Gastrocnemius medialis (tissue), 4 donors: Measurements from ENCODE around the gene RSKR. TPM values are rescaled to one million over a fixed set of nuclear protein-coding genes. Genes with fewer than 3 reads are reported as not detected.
A peak's percentile ranks its signal among the peaks of the same experiment; 100 is the strongest.

Experiments
- ATAC-seq, 2 donors: fragments of 150-250 bp; one replicate each; pipeline ENCODE4 v1.9.1; 2016
- DNase-seq, 2 donors: peaks; one replicate each; pipeline ENCODE4 v3.0.0-alpha.2; 2019
- H3K27ac ChIP-seq, 4 donors: fragments of 200-600 bp; sonication (generic); 1 replicate in 1 of 4; 2 replicates in 3 of 4; pipeline ENCODE4 v1.5.1; 2016 to 2018; ENCODE audit warnings: mild to moderate bottlenecking in 2 of 4, moderate library complexity in 1 of 4
- H3K27me3 ChIP-seq, 3 donors: fragments of 200-600 bp; sonication (generic) in 2 of 3; 1 replicate in 1 of 3; 2 replicates in 2 of 3; pipeline versions ENCODE4 v1.5.1 to v1.6.0; 2016 to 2019; ENCODE audit warnings: mild to moderate bottlenecking in 1 of 3, moderate library complexity in 1 of 3
- H3K36me3 ChIP-seq, 2 donors: fragments of 200-600 bp; sonication (generic) in 1 of 2; one replicate each; pipeline ENCODE4 v1.5.1; 2017 to 2018
- H3K4me1 ChIP-seq, 2 donors: fragments of 200-600 bp; sonication (generic) in 1 of 2; one replicate each; pipeline ENCODE4 v1.5.1; 2016 to 2017; ENCODE audit warnings: mild to moderate bottlenecking in 2 of 2
- H3K4me3 ChIP-seq, 4 donors: fragments of 200-600 bp; sonication (generic) in 3 of 4; 1 replicate in 1 of 4; 2 replicates in 3 of 4; pipeline ENCODE4 v1.5.1; 2016 to 2019; ENCODE audit warnings: mild to moderate bottlenecking in 2 of 4
- H3K9me3 ChIP-seq, 3 donors: fragments of 200-600 bp; sonication (generic) in 2 of 3; 1 replicate in 1 of 3; 2 replicates in 2 of 3; pipeline ENCODE4 v1.5.1; 2016 to 2019
- CTCF ChIP-seq, 5 experiments: fragments of 450-650 bp in 3 of 5; fragments of 200-600 bp in 2 of 5; sonication (generic) in 2 of 5; IDR thresholded peaks in 4 of 5; conservative IDR thresholded peaks in 1 of 5; 1 replicate in 4 of 5; 2 replicates in 1 of 5; pipeline ENCODE4 v1.5.1; 2016 to 2019; ENCODE audit warnings: antibody characterized with exemption in 5 of 5, mild to moderate bottlenecking in 3 of 5, moderate library complexity in 3 of 5
- POLR2A ChIP-seq, 2 donors: fragments of 450-650 bp; IDR thresholded peaks; one replicate each; pipeline ENCODE4 v1.6.1; 2017; ENCODE audit warnings: antibody characterized with exemption in 2 of 2, mild to moderate bottlenecking in 2 of 2, moderate library complexity in 2 of 2
- in situ Hi-C, 4 donors: fragments of 200-750 bp; cut with MboI; loops; one replicate each; pipeline versions ENCODE4 v1.15.0 to v1.8.0; 2017; ENCODE audit warnings: low sequenced_read_pairs in 4 of 4
- intact Hi-C: fragments of 100-400 bp; cut with DNase I; formaldehyde crosslinking; loops from one replicate; pipeline ENCODE4 v1.15.1; 2023; ENCODE audit warnings: low total_unique reads
- total RNA-seq, 4 donors: library from RNA; depleted of rRNA; stranded (reverse); fragments of >200 nt; gene quantifications; one replicate each; pipeline versions ENCODE4 v1.1.0 to v1.2.3, GENCODE V29; 2016

RSKR gene
- total RNA-seq, 4 donors from 2014 or later: 1.8 to 10.1 (median 2.8) TPM

- Histone ChIP-seq H3K36me3 (no peaks in the 10 kb centered on the region), H3K9me3 (no peaks in the 10 kb centered on the region), H3K4me1 (peaks cover 5% of the 10 kb centered on the region in 2 donors), H3K27me3 (no peaks in the 10 kb centered on the region), H3K4me3 (peak overlapping the region in 1 of 4 donors; percentile 65), H3K27ac (no peak overlapping the region)
- ATAC-seq (no peak), DNase-seq (no peak)
- in situ Hi-C loops: no loop called here
- TF ChIP-seq CTCF (IDR thresholded peaks at IDR 0.05 in 4 of 5, conservative IDR thresholded peaks at IDR 0.05 in 1 of 5) (no peak), POLR2A (IDR thresholded peaks at IDR 0.05) (no peak)
- intact Hi-C loops: loop anchor here (2.0 kb wide), 1 partner anchor 45 kb away; the partner anchor contains the start of gene UNC119
These were observed 16.2 kb downstream of the RSKR start for GRCh38 chr17:28597606-28598383.

- H3K4me1 ChIP-seq: no peaks in the 10 kb centered on the region
- no peaks in the 10 kb centered on the region for H3K9me3 ChIP-seq
- no peak overlapping the region for H3K4me3 ChIP-seq
- H3K36me3 ChIP-seq: no peaks in the 10 kb centered on the region
- TF ChIP-seq CTCF (IDR thresholded peaks at IDR 0.05 in 4 of 5, conservative IDR thresholded peaks at IDR 0.05 in 1 of 5) (no peak), POLR2A (IDR thresholded peaks at IDR 0.05) (no peak)
- intact Hi-C loops: no loop called here
- no peaks in the 10 kb centered on the region for H3K27me3 ChIP-seq
- no peak overlapping the region for H3K27ac ChIP-seq
- in situ Hi-C loops: no loop called here
- no peak for DNase-seq
- ATAC-seq: no peak
These were observed 21.7 kb downstream of the RSKR start for GRCh38 chr17:28592260-28592659.

- no peaks in the 10 kb centered on the region for H3K9me3 ChIP-seq
- intact Hi-C loops: no loop called here
- no peak overlapping the region for H3K27ac ChIP-seq
- H3K36me3 ChIP-seq: no peaks in the 10 kb centered on the region
- DNase-seq (no peak), ATAC-seq (no peak)
- H3K4me1 ChIP-seq: no peaks in the 10 kb centered on the region
- TF ChIP-seq CTCF (IDR thresholded peaks at IDR 0.05 in 4 of 5, conservative IDR thresholded peaks at IDR 0.05 in 1 of 5) (no peak), POLR2A (IDR thresholded peaks at IDR 0.05) (no peak)
- in situ Hi-C loops: no loop called here
- H3K27me3 ChIP-seq: no peaks in the 10 kb centered on the region
- no peak overlapping the region for H3K4me3 ChIP-seq
These were observed 28.1 kb downstream of the RSKR start for GRCh38 chr17:28585851-28586250.

GRCh38 chr17:28584434-28584833, 29.6 kb downstream of the RSKR start:
- ATAC-seq (no peak), DNase-seq (no peak)
- no peaks in the 10 kb centered on the region for H3K36me3 ChIP-seq
- no peaks in the 10 kb centered on the region for H3K27me3 ChIP-seq
- intact Hi-C loops: no loop called here
- no peak overlapping the region for H3K27ac ChIP-seq
- TF ChIP-seq CTCF (IDR thresholded peaks at IDR 0.05 in 4 of 5, conservative IDR thresholded peaks at IDR 0.05 in 1 of 5) (no peak), POLR2A (IDR thresholded peaks at IDR 0.05) (no peak)
- no peaks in the 10 kb centered on the region for H3K4me1 ChIP-seq
- no peak overlapping the region for H3K4me3 ChIP-seq
- in situ Hi-C loops: no loop called here
- no peaks in the 10 kb centered on the region for H3K9me3 ChIP-seq
